PC-3 (cell line): ENCODE data around the gene DLGAP1. TPM values are rescaled to one million over a fixed set of nuclear protein-coding genes. Genes with fewer than 3 reads are reported as not detected.

Source experiments
- ATAC-seq: fragments of 200-7000 bp; cut with Tn5 transposase; 2 replicates; pipeline ENCODE4 v1.9.1; 2020; ENCODE audit warnings: mild to moderate bottlenecking, moderate library complexity
- BruUV-seq: library from RNA; stranded (reverse); fragments of 400-500 nt; replicated peaks from 2 replicates; lab custom pipeline; 2021; lab: Mats Ljungman, UMichigan
- CTCF ChIA-PET: fragments of 300-600 bp; sonication (Branson Sonifier 250); formaldehyde crosslinking; loops from one replicate; lab custom pipeline; 2022; ENCODE audit warnings: antibody characterized with exemption; lab: Charles Lee
- POLR2A ChIA-PET: fragments of 300-600 bp; sonication (Branson Sonifier 250); formaldehyde crosslinking; loops from one replicate; lab custom pipeline; 2022; ENCODE audit warnings: antibody characterized with exemption; ENCODE audit not compliant: unreplicated experiment; lab: Charles Lee
- DNase-seq: peaks from one replicate; pipeline ENCODE4 v3.0.0-alpha.2; 2015
- H2AFZ ChIP-seq: fragments of 300-600 bp; sonication (generic); 2 replicates; pipeline ENCODE4 v1.6.0; 2016; ENCODE audit warnings: antibody characterized with exemption, low read length
- H3F3A ChIP-seq: fragments of 300-600 bp; sonication (generic); one replicate; pipeline ENCODE4 v1.6.0; 2017; ENCODE audit warnings: antibody characterized with exemption, low read length, control low read depth, mild to moderate bottlenecking; ENCODE audit not compliant: unreplicated experiment
- H3K27ac ChIP-seq: fragments of 300-600 bp; sonication (generic); 2 replicates; pipeline ENCODE4 v1.5.1; 2016; ENCODE audit warnings: mild to moderate bottlenecking, low read length
- H3K27me3 ChIP-seq: fragments of 300-600 bp; sonication (generic); 2 replicates; pipeline ENCODE4 v1.6.1; 2016; ENCODE audit warnings: low read length, mixed read lengths
- H3K36me3 ChIP-seq: fragments of 300-600 bp; sonication (generic); 2 replicates; pipeline ENCODE4 v1.6.1; 2016; ENCODE audit warnings: low read depth, mixed run types, low read length, mixed read lengths
- H3K4me1 ChIP-seq: fragments of 300-600 bp; sonication (generic); 2 replicates; pipeline ENCODE4 v1.5.1; 2016; ENCODE audit warnings: low read length; ENCODE audit not compliant: insufficient read depth
- H3K4me2 ChIP-seq: fragments of 300-600 bp; sonication (generic); 2 replicates; pipeline ENCODE4 v1.6.0; 2016; ENCODE audit warnings: low read length
- H3K4me3 ChIP-seq: fragments of 300-600 bp; sonication (generic); 2 replicates; pipeline ENCODE4 v1.5.1; 2016; ENCODE audit warnings: mild to moderate bottlenecking, low read length, mixed read lengths
- H3K79me2 ChIP-seq: fragments of 300-600 bp; sonication (generic); 2 replicates; pipeline ENCODE4 v1.6.1; 2017; ENCODE audit warnings: low read length, mixed read lengths
- H3K9ac ChIP-seq: fragments of 300-600 bp; sonication (generic); 2 replicates; pipeline ENCODE4 v1.6.0; 2016; ENCODE audit warnings: mild to moderate bottlenecking, low read length
- H3K9me2 ChIP-seq: fragments of 300-600 bp; sonication (generic); replicated peaks from 2 replicates; pipeline ENCODE4 v1.6.1; 2016; ENCODE audit warnings: mixed run types, low read length, mixed read lengths
- H3K9me3 ChIP-seq: fragments of 300-600 bp; sonication (generic); 2 replicates; pipeline ENCODE4 v1.6.1; 2016; ENCODE audit warnings: low read length, mixed read lengths
- H4K20me1 ChIP-seq: fragments of 300-600 bp; sonication (generic); 2 replicates; pipeline ENCODE4 v1.6.1; 2016; ENCODE audit warnings: low read length, mixed read lengths
- CTCF ChIP-seq: fragments of 300-600 bp; sonication (generic); conservative IDR thresholded peaks from 2 replicates; pipeline ENCODE4 v1.5.1; 2017; ENCODE audit warnings: antibody characterized with exemption, low read depth, mild to moderate bottlenecking, low read length
- EZH2 ChIP-seq: fragments of 300-600 bp; sonication (generic); IDR thresholded peaks from one replicate; pipeline ENCODE4 v1.6.1; 2017; ENCODE audit warnings: antibody characterized with exemption, mild to moderate bottlenecking, low read length; ENCODE audit not compliant: unreplicated experiment
- EZH2phosphoT487 ChIP-seq: fragments of 300-600 bp; sonication (generic); IDR thresholded peaks from 2 replicates; pipeline ENCODE4 v1.6.1; 2018; ENCODE audit warnings: mild to moderate bottlenecking, antibody characterized with exemption, low read length, borderline replicate concordance
- intact Hi-C: fragments of 100-400 bp; cut with micrococcal nuclease; formaldehyde crosslinking; loops from 2 replicates; pipeline ENCODE4 v1.9.0; 2023
- total RNA-seq: library from RNA; depleted of rRNA; stranded (reverse); fragments of >200 nt; gene quantifications from 2 replicates; pipeline ENCODE4 v1.2.3, GENCODE V29; 2014

DLGAP1 gene
- total RNA-seq, 1 experiment from 2014 or later: not detected

- ChIA-PET POLR2A (no interaction called here), CTCF (no interaction called here)
- Histone ChIP-seq H3F3A (no peaks in the 10 kb centered on the region), H3K79me2 (no peaks in the 10 kb centered on the region), H3K9ac (no peak overlapping the region), H3K4me2 (no peak overlapping the region), H3K9me2 (no peaks in the 10 kb centered on the region), H3K27ac (no peak overlapping the region), H3K27me3 (peaks cover 36% of the 10 kb centered on the region; the same call in 1 of the 2 replicates), H3K4me1 (no peaks in the 10 kb centered on the region), H3K36me3 (no peaks in the 10 kb centered on the region), H4K20me1 (no peaks in the 10 kb centered on the region), H3K4me3 (no peak overlapping the region), H2AFZ (no peak overlapping the region), H3K9me3 (no peaks in the 10 kb centered on the region)
- ATAC-seq (no peak), DNase-seq (no peak)
- BruUV-seq: no TSS peak
- TF ChIP-seq CTCF: no peak
- TF ChIP-seq EZH2: no peak
- no peak for TF ChIP-seq EZH2phosphoT487
- intact Hi-C loops: no loop called here
These were observed 590.3 kb downstream of the DLGAP1 start for GRCh38 chr18:3864669-3865298.

GRCh38 chr18:3863593-3863992, 591.5 kb downstream of the DLGAP1 start:
- ChIA-PET CTCF (no interaction called here), POLR2A (no interaction called here)
- H2AFZ ChIP-seq: no peak overlapping the region
- H3K79me2 ChIP-seq: no peaks in the 10 kb centered on the region
- no peaks in the 10 kb centered on the region for H3F3A ChIP-seq
- no peak for ATAC-seq
- no peak overlapping the region for H3K27ac ChIP-seq
- DNase-seq: no peak
- H3K9ac ChIP-seq: no peak overlapping the region
- H3K36me3 ChIP-seq: no peaks in the 10 kb centered on the region
- BruUV-seq: no TSS peak
- no peak overlapping the region for H3K4me3 ChIP-seq
- no peaks in the 10 kb centered on the region for H3K9me2 ChIP-seq
- intact Hi-C loops: no loop called here
- no peak for TF ChIP-seq CTCF
- H3K4me1 ChIP-seq: no peaks in the 10 kb centered on the region
- peaks cover 40% of the 10 kb centered on the region; the same call in 1 of the 2 replicates for H3K27me3 ChIP-seq
- H3K9me3 ChIP-seq: no peaks in the 10 kb centered on the region
- no peaks in the 10 kb centered on the region for H4K20me1 ChIP-seq
- no peak overlapping the region for H3K4me2 ChIP-seq

DNA sequence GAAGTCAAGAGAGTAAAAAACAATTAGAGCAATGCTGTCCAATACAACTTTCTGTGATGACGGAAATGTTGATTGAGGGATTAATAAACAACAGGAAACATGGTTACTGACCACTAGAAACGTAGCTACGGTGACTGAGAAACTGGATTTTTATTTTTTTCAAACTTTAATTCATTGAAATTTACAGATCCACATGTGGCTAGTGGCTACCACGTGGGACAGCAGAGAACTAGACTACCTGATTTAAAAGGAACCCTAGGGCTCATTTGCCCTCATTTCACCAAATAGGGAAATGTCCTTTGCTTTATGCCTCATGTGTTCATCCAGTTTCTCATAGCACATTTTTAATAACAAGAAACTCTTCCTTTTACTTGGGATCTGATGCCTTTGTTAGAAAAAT, 592.1 kb downstream of the DLGAP1 start:
- Histone ChIP-seq H3K79me2 (no peaks in the 10 kb centered on the region), H3K4me3 (no peak overlapping the region), H3K36me3 (no peaks in the 10 kb centered on the region), H3K9me2 (no peaks in the 10 kb centered on the region), H3K27me3 (peaks cover 39% of the 10 kb centered on the region; the same call in 1 of the 2 replicates), H3K27ac (no peak overlapping the region), H2AFZ (no peak overlapping the region), H3K9me3 (no peaks in the 10 kb centered on the region), H3K4me1 (no peaks in the 10 kb centered on the region), H4K20me1 (no peaks in the 10 kb centered on the region), H3K4me2 (no peak overlapping the region), H3K9ac (no peak overlapping the region), H3F3A (no peaks in the 10 kb centered on the region)
- ATAC-seq (no peak), DNase-seq (no peak)
- TF ChIP-seq EZH2: no peak
- TF ChIP-seq EZH2phosphoT487: no peak
- no peak for TF ChIP-seq CTCF
- BruUV-seq: no TSS peak
- intact Hi-C loops: no loop called here
- ChIA-PET CTCF (no interaction called here), POLR2A (no interaction called here)
